ENCODE results near the gene TRMT10C. TPM values are rescaled to one million over a fixed set of nuclear protein-coding genes. Genes with fewer than 3 reads are reported as not detected.

The TRMT10C gene
- total RNA-seq, 2 donors from 2014 or later, result 41.4 to 41.8 TPM

DNA sequence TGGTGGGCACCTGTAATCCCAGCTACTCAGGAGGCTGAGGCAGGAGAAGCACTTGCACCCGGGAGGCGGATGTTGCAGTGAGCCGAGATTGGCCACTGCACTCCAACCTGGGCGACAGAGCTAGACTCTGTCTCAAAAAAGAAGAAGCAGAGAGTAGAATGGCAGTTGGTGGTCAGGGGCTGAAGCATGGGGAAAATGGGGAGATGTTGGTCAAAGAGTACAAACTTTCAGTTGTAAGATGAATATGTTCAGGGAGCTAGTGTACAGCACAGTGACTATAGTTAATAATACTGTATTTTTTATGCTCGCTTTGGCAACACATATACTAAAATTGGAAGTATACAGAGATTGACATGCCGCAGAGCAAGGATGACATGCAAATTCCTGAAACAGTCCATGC lies 53.9 kb downstream of the TRMT10C start:
- no peak for DNase-seq
- H3K36me3 ChIP-seq (ENCODE audit: control insufficient read depth, insufficient read depth, low read length), result no peaks in the 10 kb centered on the region
- Mint-ChIP-seq H3K4me1 (peaks cover 2% of the 10 kb centered on the region), H3K36me3 (ENCODE audit: low read depth) (no peaks in the 10 kb centered on the region), H3K9me3 (peaks cover 2% of the 10 kb centered on the region), H3K4me3 (no peak overlapping the region), H3K27me3 (ENCODE audit: insufficient read depth) (no peaks in the 10 kb centered on the region), H3K27ac (no peak overlapping the region)
- TF ChIP-seq, protein P1, sequence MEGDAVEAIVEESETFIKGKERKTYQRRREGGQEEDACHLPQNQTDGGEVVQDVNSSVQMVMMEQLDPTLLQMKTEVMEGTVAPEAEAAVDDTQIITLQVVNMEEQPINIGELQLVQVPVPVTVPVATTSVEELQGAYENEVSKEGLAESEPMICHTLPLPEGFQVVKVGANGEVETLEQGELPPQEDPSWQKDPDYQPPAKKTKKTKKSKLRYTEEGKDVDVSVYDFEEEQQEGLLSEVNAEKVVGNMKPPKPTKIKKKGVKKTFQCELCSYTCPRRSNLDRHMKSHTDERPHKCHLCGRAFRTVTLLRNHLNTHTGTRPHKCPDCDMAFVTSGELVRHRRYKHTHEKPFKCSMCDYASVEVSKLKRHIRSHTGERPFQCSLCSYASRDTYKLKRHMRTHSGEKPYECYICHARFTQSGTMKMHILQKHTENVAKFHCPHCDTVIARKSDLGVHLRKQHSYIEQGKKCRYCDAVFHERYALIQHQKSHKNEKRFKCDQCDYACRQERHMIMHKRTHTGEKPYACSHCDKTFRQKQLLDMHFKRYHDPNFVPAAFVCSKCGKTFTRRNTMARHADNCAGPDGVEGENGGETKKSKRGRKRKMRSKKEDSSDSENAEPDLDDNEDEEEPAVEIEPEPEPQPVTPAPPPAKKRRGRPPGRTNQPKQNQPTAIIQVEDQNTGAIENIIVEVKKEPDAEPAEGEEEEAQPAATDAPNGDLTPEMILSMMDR (conservative IDR thresholded peaks at IDR 0.05), result no peak
- WGBS, 2 experiments (ENCODE audit: insufficient coverage in 1 of 2, insufficient read length in 1 of 2), result 95 to 100% methylated on average over 4 to 6 of the region's 6 CpGs
- no peak overlapping the region for H3K27ac ChIP-seq (ENCODE audit: low read depth, low read length)
- no peaks in the 10 kb centered on the region for H3K27me3 ChIP-seq (ENCODE audit: control insufficient read depth, insufficient read depth, low read length, poor library complexity, severe bottlenecking)
- H3K9me3 ChIP-seq (ENCODE audit: control insufficient read depth, low read length), result no peaks in the 10 kb centered on the region
- no peak overlapping the region for H3K9ac ChIP-seq (ENCODE audit: extremely low read depth, low read length, poor library complexity, severe bottlenecking)
- H3K4me1 ChIP-seq (ENCODE audit: control insufficient read depth, insufficient read depth, low read length), result no peaks in the 10 kb centered on the region
- no peak overlapping the region for H3K4me3 ChIP-seq (ENCODE audit: low read length)

Other genes with a start within 250 kb of the TRMT10C start
- gene IMPG2, start 241.3 kb upstream of the TRMT10C start, total RNA-seq, result under 1 TPM; 0.18 to 0.26 TPM
- gene SENP7, start 48.7 kb upstream of the TRMT10C start, total RNA-seq, result 10 to 100 TPM; 19.3 to 22.1 TPM
- 100 to 1,000 TPM; 192 to 214 TPM for gene PCNP, start 12.3 kb downstream of the TRMT10C start, total RNA-seq
- 10 to 100 TPM; 16.8 to 20.9 TPM for gene ZBTB11, start 115.3 kb downstream of the TRMT10C start, total RNA-seq
- 1,000 to 10,000 TPM; 1,708 to 1,749 TPM for gene RPL24, start 124.8 kb downstream of the TRMT10C start, total RNA-seq
- gene CEP97, start 162.7 kb downstream of the TRMT10C start, total RNA-seq, result 10 to 100 TPM; 13.7 to 21.3 TPM
- gene NXPE3, start 217.3 kb downstream of the TRMT10C start, total RNA-seq, result 1 to 10 TPM; 6.9 to 7.7 TPM